GM10847 (cell line): ENCODE data around the gene FKBP2.

Experiments used
- POLR2A ChIP-seq: IDR thresholded peaks from 2 replicates; pipeline ENCODE4 v1.6.1; 2011; ENCODE audit not compliant: insufficient read length; ENCODE audit errors: extremely low read depth

FKBP2 gene

GRCh38 chr11:64238076-64238475 is 2.8 kb upstream of the FKBP2 start:
- TF ChIP-seq POLR2A, result no peak

GRCh38 chr11:64238999-64239398 is 1.9 kb upstream of the FKBP2 start:
- TF ChIP-seq POLR2A, result no peak

GRCh38 chr11:64239662-64240434 is 1.0 kb upstream of the FKBP2 start:
- no peak for TF ChIP-seq POLR2A

- TF ChIP-seq POLR2A, result no peak
Measured at GRCh38 chr11:64241241-64241490, 271 bp downstream of the FKBP2 start.

GRCh38 chr11:64241491-64242374 is 838 bp downstream of the FKBP2 start:
- peak; percentile 79 for TF ChIP-seq POLR2A

- no peak for TF ChIP-seq POLR2A
Measured at GRCh38 chr11:64243236-64243854, 2.5 kb downstream of the FKBP2 start.

GRCh38 chr11:64244107-64244506 is 3.2 kb downstream of the FKBP2 start:
- TF ChIP-seq POLR2A, result no peak

- TF ChIP-seq POLR2A, result no peak
Measured at GRCh38 chr11:64244966-64245365, 4.1 kb downstream of the FKBP2 start.

- TF ChIP-seq POLR2A, result no peak
Measured at GRCh38 chr11:64245401-64245796, 4.5 kb downstream of the FKBP2 start.

GRCh38 chr11:64245797-64246620 is 5.1 kb downstream of the FKBP2 start:
- peak; percentile 26 for TF ChIP-seq POLR2A

GRCh38 chr11:64246871-64247728 is 6.2 kb downstream of the FKBP2 start, which contains the start of gene PPP1R14B:
TSS of gene PPP1R14B (minus strand) at chr11:64246943. CDS start at chr11:64246673, 270 bp downstream.
- no peak for TF ChIP-seq POLR2A

- TF ChIP-seq POLR2A, result no peak
Measured at GRCh38 chr11:64247729-64248531, 7.0 kb downstream of the FKBP2 start.

- no peak for TF ChIP-seq POLR2A
Measured at GRCh38 chr11:64248578-64248977, 7.7 kb downstream of the FKBP2 start.
